H1 (cell line): ENCODE measurements around the gene LKAAEAR1. TPM values are rescaled to one million over a fixed set of nuclear protein-coding genes. Genes with fewer than 3 reads are reported as not detected.

Experiments used
- CTCF ChIA-PET: fragments of 300-600 bp; sonication (Branson Sonifier 250); formaldehyde crosslinking; loops from one replicate; lab custom pipeline; 2021; ENCODE audit not compliant: partially characterized antibody; lab: Charles Lee
- POLR2A ChIA-PET: fragments of 300-600 bp; sonication (Branson Sonifier 250); formaldehyde crosslinking; loops from one replicate; lab custom pipeline; 2021; ENCODE audit warnings: inconsistent platforms; ENCODE audit not compliant: partially characterized antibody; lab: Charles Lee
- DNase-seq, 2 experiments: peaks; one replicate each; pipeline versions ENCODE4 v3.0.0 to v3.0.0-alpha.2; 2010 to 2022; ENCODE audit warnings: low spot score in 2 of 2, low read depth in 1 of 2, mixed read lengths in 1 of 2
- FAIRE-seq: peaks from 2 replicates; lab custom pipeline; 2011; peaks lifted over from hg19 to GRCh38; lab: Jason Lieb, UNC
- H2AFZ ChIP-seq: 2 replicates; pipeline ENCODE4 v1.8.1; 2012; ENCODE audit warnings: low read length, inconsistent platforms
- H2AK5ac ChIP-seq: 2 replicates; pipeline ENCODE4 v1.6.1; 2013; ENCODE audit warnings: low read depth, low read length
- H2BK120ac ChIP-seq: replicated peaks from 2 replicates; pipeline ENCODE3; 2013; ENCODE audit warnings: low read depth, low read length, inconsistent platforms
- H2BK12ac ChIP-seq: 2 replicates; pipeline ENCODE4 v1.6.1; 2013; ENCODE audit warnings: low read depth, low read length
- H2BK15ac ChIP-seq: 2 replicates; pipeline ENCODE4 v1.6.1; 2013; ENCODE audit warnings: low read length
- H2BK20ac ChIP-seq: 2 replicates; pipeline ENCODE4 v1.6.1; 2013; ENCODE audit warnings: low read length
- H2BK5ac ChIP-seq: 2 replicates; pipeline ENCODE4 v1.6.1; 2013; ENCODE audit warnings: low read depth, low read length
- H3K14ac ChIP-seq: 2 replicates; pipeline ENCODE4 v1.6.1; 2013; ENCODE audit warnings: inconsistent platforms; ENCODE audit not compliant: insufficient read length
- H3K18ac ChIP-seq: 2 replicates; pipeline ENCODE4 v1.6.1; 2013; ENCODE audit warnings: low read length; ENCODE audit errors: extremely low read depth
- H3K23ac ChIP-seq: 2 replicates; pipeline ENCODE4 v1.6.1; 2013; ENCODE audit warnings: inconsistent platforms; ENCODE audit not compliant: insufficient read length
- H3K23me2 ChIP-seq: 2 replicates; pipeline ENCODE4 v1.6.1; 2013; ENCODE audit warnings: low read depth, low read length
- H3K27ac ChIP-seq: 2 replicates; pipeline ENCODE4 v1.6.1; 2011; ENCODE audit warnings: low read depth, low read length, inconsistent platforms
- H3K27me3 ChIP-seq, 4 experiments: replicated peaks in 1 of 4; 1 replicate in 1 of 4; 2 replicates in 3 of 4; pipeline versions ENCODE4 v1.6.1 to v1.8.1; 2011 to 2013; ENCODE audit warnings: low read length in 3 of 4, mild to moderate bottlenecking in 3 of 4, inconsistent platforms in 2 of 4, mixed read lengths in 2 of 4, moderate library complexity in 1 of 4; ENCODE audit not compliant: control insufficient read depth in 3 of 4, insufficient read depth in 3 of 4; ENCODE audit errors: extremely low read depth in 1 of 4
- H3K36me3 ChIP-seq, 4 experiments: 2 replicates each; pipeline versions ENCODE4 v1.6.1 to v1.8.1; 2011 to 2013; ENCODE audit warnings: mild to moderate bottlenecking in 4 of 4, low read length in 3 of 4, moderate library complexity in 2 of 4, control low read depth in 1 of 4, inconsistent platforms in 1 of 4; ENCODE audit not compliant: insufficient read depth in 4 of 4, control insufficient read depth in 2 of 4
- H3K4ac ChIP-seq: replicated peaks from 2 replicates; pipeline ENCODE3; 2013; ENCODE audit warnings: low read length, low read depth, mixed read lengths, inconsistent platforms; ENCODE audit not compliant: insufficient read length
- H3K4me1 ChIP-seq, 4 experiments: replicated peaks in 1 of 4; 1 replicate in 1 of 4; 2 replicates in 3 of 4; pipeline versions ENCODE4 v1.6.1 to v1.8.1; 2011 to 2013; ENCODE audit warnings: low read length in 3 of 4, inconsistent platforms in 2 of 4, mixed read lengths in 1 of 4; ENCODE audit not compliant: insufficient read depth in 4 of 4, control insufficient read depth in 3 of 4
- H3K4me2 ChIP-seq, 2 experiments: 2 replicates each; pipeline versions ENCODE4 v1.6.1 to v1.8.1; 2011 to 2013; ENCODE audit warnings: low read depth in 2 of 2, low read length in 2 of 2, control low read depth in 1 of 2, inconsistent platforms in 1 of 2, mild to moderate bottlenecking in 1 of 2; ENCODE audit not compliant: insufficient read depth in 1 of 2
- H3K4me3 ChIP-seq, 4 experiments: fragments of 200-600, 300-600 bp in 1 of 4; sonication (generic), shearing (Covaris generic), sonication (Bioruptor Twin) in 1 of 4; 2 replicates each; pipeline versions ENCODE4 v1.5.1 to v1.8.1; 2011 to 2016; ENCODE audit warnings: low read length in 4 of 4, low read depth in 3 of 4, control low read depth in 2 of 4, inconsistent platforms in 2 of 4, mild to moderate bottlenecking in 2 of 4, mixed read lengths in 1 of 4, moderate library complexity in 1 of 4; ENCODE audit not compliant: insufficient read depth in 2 of 4; ENCODE audit errors: extremely low read depth in 1 of 4
- H3K56ac ChIP-seq: replicated peaks from 2 replicates; pipeline ENCODE3; 2013; ENCODE audit warnings: low read depth, mild to moderate bottlenecking, mixed read lengths, low read length, inconsistent platforms; ENCODE audit not compliant: insufficient read length
- H3K79me1 ChIP-seq: 2 replicates; pipeline ENCODE4 v1.6.1; 2013; ENCODE audit warnings: low read depth, low read length, control low read depth
- H3K79me2 ChIP-seq, 2 experiments: 2 replicates each; pipeline versions ENCODE4 v1.6.1 to v1.8.1; 2012 to 2013; ENCODE audit warnings: low read length in 2 of 2, mild to moderate bottlenecking in 2 of 2, inconsistent platforms in 1 of 2; ENCODE audit not compliant: insufficient read depth in 2 of 2, control insufficient read depth in 1 of 2
- H3K9ac ChIP-seq, 4 experiments: replicated peaks in 1 of 4; 1 replicate in 1 of 4; 2 replicates in 3 of 4; pipeline versions ENCODE4 v1.6.1 to v1.8.1; 2011 to 2013; ENCODE audit warnings: low read depth in 3 of 4, low read length in 3 of 4, control low read depth in 2 of 4, mild to moderate bottlenecking in 2 of 4, moderate library complexity in 2 of 4, inconsistent platforms in 1 of 4; ENCODE audit errors: extremely low read depth in 1 of 4
- H3K9me3 ChIP-seq, 2 experiments: 2 replicates each; pipeline versions ENCODE4 v1.6.1 to v1.8.1; 2012 to 2013; ENCODE audit warnings: mild to moderate bottlenecking in 2 of 2, moderate library complexity in 2 of 2, control low read depth in 1 of 2, inconsistent platforms in 1 of 2, low read depth in 1 of 2, low read length in 1 of 2, mixed read lengths in 1 of 2; ENCODE audit not compliant: insufficient read depth in 2 of 2
- H4K20me1 ChIP-seq, 2 experiments: replicated peaks in 1 of 2; 2 replicates each; pipeline versions ENCODE3 to v1.8.1; 2011 to 2013; ENCODE audit warnings: inconsistent platforms in 2 of 2, low read length in 2 of 2, mild to moderate bottlenecking in 1 of 2; ENCODE audit not compliant: insufficient read depth in 2 of 2, control insufficient read depth in 1 of 2
- H4K5ac ChIP-seq: 2 replicates; pipeline ENCODE4 v1.6.1; 2013; ENCODE audit warnings: low read length, low read depth, mixed read lengths, inconsistent platforms; ENCODE audit not compliant: insufficient read length
- H4K8ac ChIP-seq: 2 replicates; pipeline ENCODE4 v1.8.0; 2013; ENCODE audit warnings: mild to moderate bottlenecking, moderate library complexity, low read length, inconsistent platforms; ENCODE audit not compliant: insufficient read depth; ENCODE audit errors: extremely low read depth
- H4K91ac ChIP-seq: replicated peaks from 2 replicates; pipeline ENCODE3; 2013; ENCODE audit warnings: low read length, mixed read lengths, inconsistent platforms; ENCODE audit not compliant: insufficient read length
- ASH2L ChIP-seq: fragments of 200-600, 300-600 bp; sonication (generic); IDR thresholded peaks from one replicate; pipeline ENCODE4 v1.7.1; 2017; ENCODE audit warnings: low read length
- BACH1 ChIP-seq: IDR thresholded peaks from 2 replicates; pipeline ENCODE4 v1.6.1; 2012; ENCODE audit warnings: low read length, improper control_type of control experiment
- BRCA1 ChIP-seq: IDR thresholded peaks from 2 replicates; pipeline ENCODE4 v1.6.1; 2012; ENCODE audit warnings: low read depth, low read length, improper control_type of control experiment
- CREB1 ChIP-seq: IDR thresholded peaks from 2 replicates; pipeline ENCODE4 v1.6.1; 2012; ENCODE audit warnings: inconsistent platforms
- EZH2 ChIP-seq: fragments of 200-600 bp; sonication (generic); IDR thresholded peaks from 2 replicates; pipeline ENCODE4 v1.7.1; 2012; ENCODE audit warnings: low read depth, mild to moderate bottlenecking, moderate library complexity, low read length, inconsistent platforms; ENCODE audit not compliant: severe bottlenecking
- JUN ChIP-seq: IDR thresholded peaks from 2 replicates; pipeline ENCODE4 v1.6.1; 2011; ENCODE audit warnings: low read depth, mild to moderate bottlenecking, improper control_type of control experiment, low read length
- MAFK ChIP-seq: IDR thresholded peaks from 2 replicates; pipeline ENCODE4 v1.6.1; 2012; ENCODE audit warnings: low read depth, mild to moderate bottlenecking, improper control_type of control experiment, low read length
- POLR2A ChIP-seq, 2 experiments: IDR thresholded peaks; 1 replicate in 1 of 2; 2 replicates in 1 of 2; pipeline ENCODE4 v1.6.1; 2011; ENCODE audit warnings: low read depth in 2 of 2, low read length in 2 of 2, mild to moderate bottlenecking in 2 of 2; ENCODE audit errors: control extremely low read depth in 1 of 2
- RXRA ChIP-seq: IDR thresholded peaks from 2 replicates; pipeline ENCODE4 v1.6.1; 2011; ENCODE audit warnings: low read depth, mild to moderate bottlenecking, low read length, moderate library complexity; ENCODE audit not compliant: insufficient read depth
- SIRT6 ChIP-seq: IDR thresholded peaks from one replicate; pipeline ENCODE4 v1.7.1; 2012; ENCODE audit warnings: low read length, inconsistent platforms
- SIX5 ChIP-seq: IDR thresholded peaks from 2 replicates; pipeline ENCODE4 v1.6.1; 2011; ENCODE audit warnings: mild to moderate bottlenecking, low read depth, low read length
- SRF ChIP-seq: IDR thresholded peaks from 2 replicates; pipeline ENCODE4 v1.6.1; 2011; ENCODE audit warnings: mild to moderate bottlenecking, low read depth, low read length, moderate library complexity
- YY1 ChIP-seq: IDR thresholded peaks from 2 replicates; pipeline ENCODE4 v1.6.1; 2011; ENCODE audit warnings: low read depth, mild to moderate bottlenecking, low read length
- WGBS, 2 experiments: shearing (Covaris generic) in 1 of 2; methylation state at CpG; one replicate each; pipeline versions ENCODE4 v1.1.6 to v1.1.7; 2013 to 2015; ENCODE audit warnings: low lambda C conversion rate in 2 of 2, mixed read lengths in 2 of 2, inconsistent platforms in 1 of 2, low coverage in 1 of 2, missing lambda C conversion rate in 1 of 2; ENCODE audit not compliant: insufficient replicate concordance in 2 of 2, insufficient coverage in 1 of 2, insufficient read length in 1 of 2; ENCODE audit errors: extremely low coverage in 1 of 2, missing lambda C conversion rate in 1 of 2; 5-methylcytosine and 5-hydroxymethylcytosine counted together
- polyA plus RNA-seq, 7 experiments: library from polyadenylated mRNA; depleted of rRNA in 3 of 7; stranded (reverse) in 5 of 7; unstranded in 2 of 7; fragments of >200 nt in 5 of 7; fragments of 200-250 nt in 2 of 7; gene quantifications; 1 replicate in 5 of 7; 2 replicates in 1 of 7; 4 replicates in 1 of 7; pipeline versions ENCODE4 v1.2.1 to v1.2.3, GENCODE V29; 2011 to 2013; ENCODE audit warnings: missing spikeins in 2 of 7, mixed read lengths in 2 of 7
- total RNA-seq: library from RNA; stranded (reverse); fragmentation: NEBNext Ultra II Directional; extraction: Animal tissue kit (Norgen Biotek cat#: 25700); gene quantifications from 2 replicates; pipeline ENCODE4 v1.2.1, GENCODE V29; 2021

Gene LKAAEAR1
- total and polyA plus RNA-seq, 2 of the 8 experiments (the other 6 are each of a cell fraction or from before 2014, with no cell fraction given) = 0.41 to 0.53 TPM

GRCh38 chr20:64055893-64056638, 28.1 kb downstream of the LKAAEAR1 start:
- Histone ChIP-seq H4K20me1 (no peaks in the 10 kb centered on the region), H2AK5ac (no peak overlapping the region), H3K79me2 (no peaks in the 10 kb centered on the region), H3K9me3 (no peaks in the 10 kb centered on the region), H3K4me2 (no peak overlapping the region), H4K91ac (no peak overlapping the region), H3K14ac (no peak overlapping the region), H2AFZ (no peak overlapping the region), H3K9ac (no peak overlapping the region), H3K4me3 (no peak overlapping the region), H2BK120ac (no peak overlapping the region), H2BK20ac (no peak overlapping the region), H3K18ac (no peak overlapping the region), H3K56ac (no peak overlapping the region), H4K8ac (no peak overlapping the region), H3K4me1 (peaks cover 0 to 18% (median 13%) of the 10 kb centered on the region in 4 experiments; a peak in 6 of 7 replicates), H3K27ac (no peak overlapping the region), H2BK15ac (no peak overlapping the region), H3K36me3 (no peaks in the 10 kb centered on the region), H3K23ac (no peak overlapping the region), H3K79me1 (no peaks in the 10 kb centered on the region), H3K4ac (no peak overlapping the region), H3K27me3 (peaks cover 0 to 14% (median 6%) of the 10 kb centered on the region in 4 experiments; a peak in 3 of 7 replicates), H2BK12ac (no peak overlapping the region), H3K23me2 (no peaks in the 10 kb centered on the region), H4K5ac (no peak overlapping the region), H2BK5ac (no peak overlapping the region)
- CTCF ChIA-PET = interaction anchor here (5.5 to 15.0 kb wide), 3 partner anchors 17 to 64 kb away, joined by 35 to 139 read pairs (median 68); partner anchors contain the start of genes LKAAEAR1, OPRL1 and RGS19
- FAIRE-seq (no peak), DNase-seq (no peak)
- WGBS, 2 experiments = 84% methylated on average over 20 of the region's 22 CpGs; no CpG with 5 or more reads in 1 of the 2 experiments
- TF ChIP-seq YY1 (no peak), BRCA1 (no peak), SIX5 (no peak), MAFK (no peak), ASH2L (no peak), POLR2A (IDR thresholded peaks at IDR 0.05; ENCODE audit: control extremely low read depth in 1 of 2, low read depth in 2 of 2, low read length in 2 of 2) (no peak), SIRT6 (no peak), SRF (no peak), EZH2 (no peak), RXRA (no peak), JUN (no peak), BACH1 (no peak), CREB1 (no peak)
- POLR2A ChIA-PET = interaction anchor here (1.7 to 1.8 kb wide), 2 partner anchors 12 to 16 kb away, joined by 8 to 9 read pairs; no protein-coding TSS in a partner anchor
